Keratinocyte (primary cell): Measurements from ENCODE around the gene PAIP2B. TPM values are rescaled to one million over a fixed set of nuclear protein-coding genes. Genes with fewer than 3 reads are reported as not detected.

Source experiments
- DNase-seq: peaks from one replicate; pipeline ENCODE4 v3.0.0-alpha.2; 2011; ENCODE audit warnings: low read depth, missing footprints, low spot score
- FAIRE-seq: peaks from 2 replicates; lab custom pipeline; 2011; peaks lifted over from hg19 to GRCh38; lab: Jason Lieb, UNC
- H2AFZ ChIP-seq: 2 replicates; pipeline ENCODE4 v1.6.0; 2012; ENCODE audit warnings: low read length, control low read depth, inconsistent platforms; ENCODE audit not compliant: control insufficient read depth
- H3K27ac ChIP-seq: 2 replicates; pipeline ENCODE4 v1.5.1; 2011; ENCODE audit warnings: low read length; ENCODE audit not compliant: control insufficient read depth, insufficient read depth
- H3K27me3 ChIP-seq: 3 replicates; pipeline ENCODE4 v1.6.0; 2011; ENCODE audit warnings: low read length; ENCODE audit not compliant: control insufficient read depth, insufficient read depth; ENCODE audit errors: extremely low read depth
- H3K36me3 ChIP-seq, 2 experiments: 2 replicates in 1 of 2; 3 replicates in 1 of 2; pipeline ENCODE4 v1.5.1; 2011; ENCODE audit warnings: low read length in 2 of 2, mild to moderate bottlenecking in 1 of 2; ENCODE audit not compliant: control insufficient read depth in 2 of 2, insufficient read depth in 2 of 2; ENCODE audit errors: extremely low read depth in 1 of 2
- H3K4me1 ChIP-seq: 3 replicates; pipeline ENCODE4 v1.5.1; 2011; ENCODE audit warnings: low read length; ENCODE audit not compliant: control insufficient read depth, insufficient read depth; ENCODE audit errors: extremely low read depth
- H3K4me2 ChIP-seq: 3 replicates; pipeline ENCODE4 v1.6.0; 2011; ENCODE audit warnings: low read depth, low read length; ENCODE audit not compliant: control insufficient read depth, insufficient read depth; ENCODE audit errors: extremely low read depth
- H3K4me3 ChIP-seq, 3 experiments: fragments of 200-600 bp in 1 of 3; sonication (generic) in 1 of 3; 2 replicates in 2 of 3; 3 replicates in 1 of 3; pipeline ENCODE4 v1.5.1; 2011 to 2016; ENCODE audit warnings: low read length in 3 of 3, mild to moderate bottlenecking in 3 of 3, control low read depth in 2 of 3, inconsistent platforms in 1 of 3, low read depth in 1 of 3, mixed read lengths in 1 of 3, mixed run types in 1 of 3, moderate library complexity in 1 of 3; ENCODE audit not compliant: control insufficient read depth in 2 of 3, insufficient read depth in 2 of 3; ENCODE audit errors: extremely low read depth in 1 of 3
- H3K79me2 ChIP-seq: 2 replicates; pipeline ENCODE4 v1.6.0; 2012; ENCODE audit warnings: low read length; ENCODE audit not compliant: control insufficient read depth, insufficient read depth
- H3K9ac ChIP-seq: 3 replicates; pipeline ENCODE4 v1.6.0; 2011; ENCODE audit warnings: low read length; ENCODE audit not compliant: control insufficient read depth, insufficient read depth; ENCODE audit errors: extremely low read depth
- H3K9me1 ChIP-seq: 3 replicates; pipeline ENCODE4 v1.6.0; 2011; ENCODE audit warnings: low read length; ENCODE audit not compliant: control insufficient read depth, insufficient read depth; ENCODE audit errors: extremely low read depth
- H3K9me3 ChIP-seq: 2 replicates; pipeline ENCODE4 v1.5.1; 2012; ENCODE audit warnings: low read depth, low read length; ENCODE audit not compliant: control insufficient read depth
- H4K20me1 ChIP-seq: 3 replicates; pipeline ENCODE4 v1.6.0; 2011; ENCODE audit warnings: low read length; ENCODE audit not compliant: control insufficient read depth, insufficient read depth; ENCODE audit errors: extremely low read depth
- CTCF ChIP-seq, 3 experiments: IDR thresholded peaks in 1 of 3; conservative IDR thresholded peaks in 1 of 3; optimal IDR thresholded peaks in 1 of 3; 2 replicates in 2 of 3; 3 replicates in 1 of 3; pipeline versions ENCODE3 to v1.5.1; 2011; ENCODE audit warnings: low read length in 3 of 3, mild to moderate bottlenecking in 3 of 3, moderate library complexity in 2 of 3, control low read depth in 1 of 3, inconsistent platforms in 1 of 3; ENCODE audit not compliant: insufficient read depth in 2 of 3; ENCODE audit errors: extremely low read depth in 1 of 3
- EZH2 ChIP-seq: IDR thresholded peaks from one replicate; pipeline ENCODE4 v1.6.1; 2012; ENCODE audit warnings: inconsistent platforms, mild to moderate bottlenecking, low read length, moderate library complexity
- dilution Hi-C: fragments of 300-500 bp; cut with MboI; formaldehyde crosslinking; loops from one replicate; pipeline ENCODE4 v1.7.0; 2020; ENCODE audit warnings: low sequenced_read_pairs; ENCODE audit not compliant: extremely low pct_ligation_motif_present
- polyA plus RNA-seq, 5 experiments: library from polyadenylated mRNA; depleted of rRNA in 3 of 5; stranded (reverse) in 3 of 5; stranded (forward) in 1 of 5; unstranded in 1 of 5; fragments of >200 nt; gene quantifications; 1 replicate in 1 of 5; 2 replicates in 3 of 5; 3 replicates in 1 of 5; pipeline versions ENCODE4 v1.2.1 to v1.2.3, GENCODE V29; 2011 to 2012; ENCODE audit warnings: missing spikeins in 2 of 5, low read depth in 1 of 5, low replicate concordance in 1 of 5

PAIP2B gene
- polyA plus RNA-seq, 1 donor (not counting 4 experiments of a cell fraction or from before 2014, with no cell fraction given): 1.7 TPM

GRCh38 chr2:71253476-71253875 lies 26.6 kb upstream of the PAIP2B start:
- no peak for TF ChIP-seq EZH2
- TF ChIP-seq CTCF (optimal IDR thresholded peaks at IDR 0.05 in 1 of 3, IDR thresholded peaks at IDR 0.05 in 1 of 3, conservative IDR thresholded peaks at IDR 0.05 in 1 of 3; ENCODE audit: extremely low read depth in 1 of 3, insufficient read depth in 2 of 3, low read length in 3 of 3): no peak
- FAIRE-seq (no peak), DNase-seq (no peak)
- Histone ChIP-seq H2AFZ (no peak overlapping the region), H3K9me3 (no peaks in the 10 kb centered on the region), H3K4me3 (no peak overlapping the region), H3K9me1 (no peaks in the 10 kb centered on the region), H3K4me2 (no peak overlapping the region), H3K27me3 (no peaks in the 10 kb centered on the region), H3K27ac (no peak overlapping the region), H3K9ac (no peak overlapping the region), H3K36me3 (no peaks in the 10 kb centered on the region), H3K79me2 (no peaks in the 10 kb centered on the region), H4K20me1 (no peaks in the 10 kb centered on the region), H3K4me1 (no peaks in the 10 kb centered on the region)
- dilution Hi-C loops: no loop called here

DNA sequence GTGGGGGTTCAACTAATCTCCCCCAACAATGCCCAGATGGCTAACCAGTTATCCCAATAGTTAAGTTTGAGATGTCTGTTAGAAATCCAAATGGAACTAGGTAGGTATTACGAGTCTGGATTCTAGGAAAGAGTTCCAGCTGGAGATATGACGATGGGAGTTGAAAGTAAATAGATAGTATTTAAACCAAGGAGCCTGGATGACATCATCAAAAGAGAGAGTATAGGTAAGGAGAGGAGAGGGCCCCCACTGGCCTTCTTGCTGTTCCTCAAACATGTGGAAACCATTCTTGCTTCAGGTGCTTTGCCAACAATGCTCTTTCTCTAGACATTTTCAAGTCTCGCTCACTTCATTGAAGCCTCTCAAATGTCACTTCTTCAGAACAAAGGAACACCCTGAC lies 26.0 kb upstream of the PAIP2B start:
- no peaks in the 10 kb centered on the region for H3K79me2 ChIP-seq
- H3K27ac ChIP-seq: no peak overlapping the region
- dilution Hi-C loops: no loop called here
- H3K36me3 ChIP-seq: no peaks in the 10 kb centered on the region
- no peaks in the 10 kb centered on the region for H3K9me3 ChIP-seq
- H4K20me1 ChIP-seq: no peaks in the 10 kb centered on the region
- TF ChIP-seq EZH2 (no peak), CTCF (optimal IDR thresholded peaks at IDR 0.05 in 1 of 3, IDR thresholded peaks at IDR 0.05 in 1 of 3, conservative IDR thresholded peaks at IDR 0.05 in 1 of 3; ENCODE audit: extremely low read depth in 1 of 3, insufficient read depth in 2 of 3, low read length in 3 of 3) (no peak)
- H3K4me1 ChIP-seq: no peaks in the 10 kb centered on the region
- H3K9ac ChIP-seq: no peak overlapping the region
- H2AFZ ChIP-seq: no peak overlapping the region
- no peaks in the 10 kb centered on the region for H3K9me1 ChIP-seq
- no peak overlapping the region for H3K4me2 ChIP-seq
- no peak for DNase-seq
- H3K27me3 ChIP-seq: no peaks in the 10 kb centered on the region
- FAIRE-seq: no peak
- no peak overlapping the region for H3K4me3 ChIP-seq
